Prostate gland (tissue), 2 donors: Measurements from ENCODE around the gene ADCY4.

Source experiments
- CTCF ChIP-seq, 4 experiments: fragments of 200-600 bp in 2 of 4; fragments of 450-650 bp in 2 of 4; sonication (generic) in 2 of 4; IDR thresholded peaks; 1 replicate in 3 of 4; 2 replicates in 1 of 4; pipeline ENCODE4 v1.5.1; 2016 to 2019; ENCODE audit warnings: antibody characterized with exemption in 4 of 4, mild to moderate bottlenecking in 2 of 4, moderate library complexity in 2 of 4
- POLR2A ChIP-seq: fragments of 450-650 bp; IDR thresholded peaks from one replicate; pipeline ENCODE4 v1.6.1; 2016; ENCODE audit warnings: antibody characterized with exemption, mild to moderate bottlenecking

- TF ChIP-seq CTCF (IDR thresholded peaks at IDR 0.05) (no peak), POLR2A (no peak)
These were observed 38.0 kb upstream of the ADCY4 start for GRCh38 chr14:24372701-24373416.
